ENCODE results near the gene SDSL.

The SDSL gene

GRCh38 chr12:113467502-113468364, 45.6 kb downstream of the SDSL start:
- no peak for DNase-seq (ENCODE audit: low read depth in 1 of 2, low spot score in 1 of 2)

GRCh38 chr12:113468365-113469223, 46.4 kb downstream of the SDSL start:
- no peak for DNase-seq (ENCODE audit: low read depth in 1 of 2, low spot score in 1 of 2)

DNA sequence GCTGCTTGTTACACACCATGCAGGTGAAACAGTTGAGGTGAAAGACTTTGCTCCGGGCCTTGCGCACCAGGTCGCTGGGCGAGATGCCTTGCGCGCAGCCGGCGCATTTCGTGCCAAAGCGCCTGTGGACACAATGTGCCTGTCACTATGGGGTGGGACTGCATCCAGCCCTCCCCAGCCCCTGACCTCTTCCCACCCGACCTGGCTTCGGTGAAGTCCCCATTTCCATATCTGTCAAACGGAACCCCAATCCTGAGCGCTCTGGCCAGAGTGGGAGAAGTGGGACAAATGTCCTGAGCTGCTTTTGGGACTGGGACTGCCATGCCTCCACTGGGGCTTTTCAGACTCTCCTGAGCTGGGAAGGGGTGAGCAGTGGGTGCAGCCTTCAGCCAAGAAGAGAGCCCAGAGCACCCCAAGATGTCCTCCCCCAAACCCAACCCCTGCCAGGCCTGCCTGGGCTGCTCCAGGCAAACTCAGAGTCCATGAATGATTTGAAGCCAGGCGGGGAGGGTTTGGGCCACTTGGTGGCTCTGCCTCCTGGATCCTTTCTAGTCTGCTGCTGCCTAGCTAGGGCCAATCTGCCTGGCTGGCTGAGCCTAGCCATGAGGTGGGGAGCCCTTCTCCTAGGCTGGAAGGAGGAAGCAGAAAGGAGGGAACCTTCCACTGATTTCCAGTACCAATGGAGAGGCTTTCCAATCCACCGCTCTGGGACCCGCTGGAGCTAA, 47.2 kb downstream of the SDSL start:
- no peak for DNase-seq (ENCODE audit: low read depth in 1 of 2, low spot score in 1 of 2)

GRCh38 chr12:113469949-113470743, 48.0 kb downstream of the SDSL start:
- DNase-seq (ENCODE audit: low read depth in 1 of 2, low spot score in 1 of 2): no peak

GRCh38 chr12:113470871-113471618, 48.9 kb downstream of the SDSL start:
- DNase-seq (ENCODE audit: low read depth in 1 of 2, low spot score in 1 of 2): no peak

- no peak for DNase-seq (ENCODE audit: low read depth in 1 of 2, low spot score in 1 of 2)
Measured at GRCh38 chr12:113471619-113472171, 49.5 kb downstream of the SDSL start, which contains the start of gene LHX5. LHX5 (minus strand) TSS chr12:113471871; CDS start chr12:113471498, 373 bp downstream.

DNA sequence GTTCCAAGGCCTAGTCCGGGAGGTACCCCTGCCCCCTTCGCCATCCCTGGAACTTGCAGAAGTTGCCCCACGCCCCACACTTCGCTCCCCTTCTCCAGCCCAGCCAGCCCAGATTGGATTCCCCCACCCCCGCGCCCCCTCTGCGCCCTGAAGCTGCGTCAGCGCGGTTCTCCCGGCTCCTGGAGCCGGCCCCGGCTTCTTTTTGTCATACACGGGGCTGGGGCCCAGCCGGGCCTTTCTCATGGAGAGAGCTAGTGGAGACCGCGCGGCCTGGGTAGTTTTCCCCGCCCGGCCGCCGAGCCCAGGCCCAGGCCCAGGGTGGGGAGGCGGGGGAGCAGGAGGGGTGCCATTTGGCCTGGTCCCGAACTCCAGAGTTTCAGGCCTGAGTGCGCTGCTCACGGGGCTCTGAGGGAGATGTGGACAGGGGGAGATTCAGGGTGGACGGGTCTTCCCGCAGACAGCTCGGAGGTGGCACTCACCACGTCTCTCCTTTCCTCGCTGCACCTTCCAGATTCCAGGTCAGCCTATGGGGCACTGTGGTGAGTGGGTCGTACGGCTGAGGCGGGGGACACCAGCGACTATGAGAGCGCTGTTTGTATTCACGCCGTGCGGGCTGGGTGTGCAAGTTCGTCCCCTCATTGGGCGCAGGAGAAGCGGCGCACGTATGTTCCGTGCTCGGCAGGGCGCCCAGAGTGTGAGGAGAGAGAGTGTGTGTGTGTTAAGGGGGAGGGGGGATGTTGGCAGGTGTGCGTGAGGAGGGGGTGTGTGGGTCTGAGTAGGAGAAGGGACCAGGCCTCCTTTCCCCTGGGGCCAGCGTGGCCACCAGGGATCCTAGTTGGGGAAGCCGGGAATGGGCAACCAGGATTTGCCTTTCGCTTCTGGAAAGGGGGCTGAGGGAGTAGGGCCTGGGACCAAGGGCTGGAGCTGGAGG, 50.3 kb downstream of the SDSL start:
- no peak for DNase-seq (ENCODE audit: low read depth in 1 of 2, low spot score in 1 of 2)

DNA sequence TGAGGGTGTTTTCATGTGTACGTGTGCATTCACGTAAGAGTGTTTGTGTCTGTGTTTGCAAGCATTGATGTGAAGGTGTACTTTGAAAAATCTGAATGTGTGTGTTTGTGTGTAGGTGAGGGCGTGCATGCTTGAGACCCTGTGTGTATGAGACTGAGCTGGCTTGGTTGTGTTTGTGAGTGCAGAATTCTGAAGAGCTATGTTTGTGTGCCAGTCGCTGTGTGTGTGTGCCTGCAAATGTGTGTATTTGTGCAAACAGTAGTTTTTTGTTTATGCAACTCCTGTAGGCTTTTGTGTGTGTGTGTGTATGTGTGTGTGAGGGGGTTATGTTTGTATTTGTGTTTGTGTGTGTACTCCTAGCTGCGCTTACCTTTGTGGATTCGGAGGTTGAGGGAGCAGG, 51.2 kb downstream of the SDSL start:
- no peak for DNase-seq (ENCODE audit: low read depth in 1 of 2, low spot score in 1 of 2)

DNA sequence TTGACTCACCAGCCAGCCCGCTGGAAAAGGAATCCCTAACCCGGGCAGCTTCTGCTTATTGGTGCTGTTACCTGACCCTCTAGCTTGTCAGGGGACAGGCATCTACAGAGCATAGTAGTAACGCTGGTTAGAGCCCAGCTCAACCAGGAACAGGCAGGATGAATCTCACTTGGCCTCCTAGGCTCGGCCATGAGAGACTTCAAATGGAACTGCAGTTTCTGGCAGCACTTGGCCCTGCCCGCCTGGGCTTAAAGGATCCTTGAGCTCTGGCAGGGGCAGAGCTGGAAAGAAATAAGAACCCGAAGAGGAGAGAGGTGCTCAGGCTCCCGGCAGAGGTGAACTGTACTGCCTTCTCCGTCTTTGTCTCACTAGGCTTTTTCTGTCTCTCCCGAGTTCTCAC, 51.8 kb downstream of the SDSL start:
- no peak for DNase-seq (ENCODE audit: low read depth in 1 of 2, low spot score in 1 of 2)

- no peak for DNase-seq (ENCODE audit: low read depth in 1 of 2, low spot score in 1 of 2)
Measured at GRCh38 chr12:113474635-113475436, 52.7 kb downstream of the SDSL start.

DNA sequence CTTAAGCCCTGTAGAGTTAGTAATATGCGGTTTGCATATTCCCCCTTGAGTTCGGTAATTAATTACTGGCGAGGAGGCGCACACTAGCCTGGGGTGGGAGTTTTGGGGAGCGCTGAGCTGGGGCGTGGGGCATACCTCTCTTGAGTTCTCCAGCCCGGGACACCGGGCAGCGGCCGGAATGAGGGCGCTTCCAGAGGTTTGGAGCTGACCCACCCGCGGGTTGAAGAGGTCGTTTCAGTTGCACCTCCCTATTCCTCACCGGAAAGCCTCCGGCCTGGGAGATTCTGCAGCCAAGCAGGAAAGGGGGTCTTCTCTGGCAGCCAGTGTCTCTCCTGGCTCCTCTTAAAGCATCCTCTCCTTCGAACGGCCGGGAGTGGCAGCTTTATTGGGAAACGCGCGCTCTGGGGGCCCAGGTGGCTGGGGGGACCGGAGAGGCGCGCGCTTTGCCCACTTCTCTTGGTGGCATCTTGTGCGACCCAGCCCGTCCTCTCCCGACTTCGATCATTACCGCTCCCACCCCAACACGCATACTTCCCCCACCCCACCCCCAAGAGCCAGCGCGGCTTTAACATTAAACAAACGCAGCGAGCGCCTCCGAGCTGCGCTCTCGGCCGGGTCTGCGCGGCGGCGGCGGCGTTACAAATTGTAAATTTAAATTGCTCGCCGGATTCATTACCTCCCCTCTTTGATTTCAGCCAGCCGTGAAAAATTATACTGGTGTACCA, 53.4 kb downstream of the SDSL start:
- no peak for DNase-seq (ENCODE audit: low read depth in 1 of 2, low spot score in 1 of 2)

DNA sequence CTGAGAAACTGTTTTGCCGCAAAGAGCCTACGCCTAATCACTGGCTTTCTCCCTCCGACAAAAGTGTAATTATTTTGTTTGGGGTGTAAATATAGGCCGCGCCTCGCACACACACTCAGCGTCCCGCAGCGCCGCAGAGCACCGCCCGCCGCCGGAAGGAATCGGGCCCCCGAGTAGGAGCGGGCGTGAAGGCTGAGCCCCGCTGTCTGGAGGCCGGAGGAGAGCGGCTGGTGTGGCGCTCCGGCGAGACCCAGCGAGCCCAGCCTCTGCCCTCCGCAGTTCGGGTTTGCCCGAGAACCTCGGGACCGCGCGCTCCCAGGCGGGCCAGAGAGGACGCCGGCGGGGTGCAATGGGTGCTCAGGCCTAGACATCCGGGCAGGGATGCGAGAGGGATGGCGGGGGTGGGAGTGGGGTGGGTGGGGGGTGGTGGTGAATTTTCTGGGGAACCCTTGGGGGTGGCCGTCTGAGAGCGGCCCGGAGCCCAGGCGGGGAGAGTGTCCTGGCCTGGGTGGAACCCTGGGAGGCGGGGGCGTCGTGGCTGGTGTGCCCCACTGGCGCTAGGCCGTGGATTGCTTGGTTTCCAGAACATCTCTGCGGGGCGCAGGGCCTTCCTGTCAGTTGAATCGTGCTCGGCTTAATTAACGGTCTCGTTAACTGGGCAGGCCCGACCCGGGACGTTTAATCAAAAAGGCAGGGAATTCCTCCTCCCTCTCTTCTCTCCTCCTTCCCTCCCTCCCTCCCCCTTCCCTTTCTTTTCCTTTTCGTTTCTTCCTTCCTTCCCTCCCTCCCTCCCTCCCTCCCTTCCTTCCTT, 54.2 kb downstream of the SDSL start:
- DNase-seq (ENCODE audit: low read depth in 1 of 2, low spot score in 1 of 2): no peak

DNA sequence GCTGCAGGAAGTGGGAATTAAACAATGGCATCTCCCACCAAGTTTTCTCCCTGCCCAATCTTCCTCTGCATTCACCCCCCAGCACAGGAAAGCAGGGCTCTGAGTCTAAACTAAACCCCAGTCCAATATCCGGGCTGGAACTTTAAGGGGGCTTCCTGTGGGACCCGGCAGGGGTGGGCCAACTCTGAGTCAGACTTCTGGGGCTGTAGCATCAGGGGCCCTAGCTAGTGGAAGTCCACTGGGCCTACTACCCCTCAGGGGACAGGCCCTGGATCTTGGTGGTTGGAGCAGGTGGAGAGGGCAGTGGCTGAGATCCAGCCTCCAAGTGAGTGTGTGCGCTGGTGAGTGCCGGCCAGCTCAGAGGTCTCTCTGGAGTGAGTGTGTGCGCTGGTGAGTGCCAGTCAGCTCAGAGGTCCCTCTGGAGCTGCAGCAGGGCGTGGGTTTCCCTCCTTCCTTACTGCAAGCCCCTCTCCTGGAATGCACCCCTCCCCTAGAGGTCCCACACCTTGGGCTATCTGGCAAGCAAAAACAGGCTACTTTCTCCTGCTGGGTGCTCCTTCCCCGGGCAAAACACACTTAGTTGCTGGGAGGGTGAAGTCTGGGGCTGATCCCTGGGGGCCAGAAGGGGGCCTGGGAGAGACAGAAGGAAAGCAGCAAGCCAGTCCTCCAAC, 55.1 kb downstream of the SDSL start:
- no peak for DNase-seq (ENCODE audit: low read depth in 1 of 2, low spot score in 1 of 2)

DNA sequence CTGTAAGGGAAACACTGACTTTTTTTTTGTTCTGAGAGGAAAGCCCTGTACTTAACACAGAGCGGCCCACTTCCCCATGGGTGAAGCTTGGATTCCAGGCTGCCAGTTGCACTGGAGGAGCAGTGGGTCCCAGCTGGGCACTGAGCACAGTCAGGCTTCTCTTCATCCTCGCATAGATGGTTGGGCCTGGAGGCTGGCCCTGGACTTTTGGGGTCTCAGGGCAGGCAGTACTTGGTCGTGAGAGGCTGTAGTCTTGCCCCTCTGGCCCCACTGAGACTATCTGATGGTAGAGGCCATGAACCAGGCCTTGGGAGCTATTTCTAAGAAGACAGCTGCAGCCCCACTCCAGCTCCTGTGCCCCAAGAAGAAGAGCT, 55.6 kb downstream of the SDSL start:
- DNase-seq (ENCODE audit: low read depth in 1 of 2, low spot score in 1 of 2): no peak

GRCh38 chr12:113478351-113479011, 56.3 kb downstream of the SDSL start:
- DNase-seq (ENCODE audit: low read depth in 1 of 2, low spot score in 1 of 2): no peak
